SU-DHL-6 (cell line): ENCODE results near the gene MLN.
A peak's percentile ranks its signal among the peaks of the same experiment; 100 is the strongest.

ENCODE experiments used
- H2AFZ ChIP-seq: fragments of 200-600 bp; sonication (generic); 2 replicates; pipeline ENCODE4 v1.6.1; 2014; ENCODE audit warnings: low read depth, mild to moderate bottlenecking, moderate library complexity, mixed read lengths, antibody characterized with exemption, low read length; ENCODE audit not compliant: severe bottlenecking
- H3F3A ChIP-seq: fragments of 200-600 bp; shearing (Covaris generic); 2 replicates; pipeline ENCODE4 v1.6.0; 2016; ENCODE audit warnings: antibody characterized with exemption, mild to moderate bottlenecking; ENCODE audit not compliant: insufficient read depth
- H3K27ac ChIP-seq: fragments of 200-600 bp; sonication (generic); 2 replicates; pipeline ENCODE4 v1.5.1; 2016; ENCODE audit warnings: low read depth, mild to moderate bottlenecking, low read length, moderate library complexity, mixed read lengths
- H3K27me3 ChIP-seq: fragments of 200-600 bp; sonication (generic), shearing (Covaris generic); 2 replicates; pipeline ENCODE4 v1.6.0; 2014; ENCODE audit warnings: mild to moderate bottlenecking, low read length
- H3K36me3 ChIP-seq: fragments of 200-600 bp; sonication (generic); 2 replicates; pipeline ENCODE4 v1.6.1; 2014; ENCODE audit warnings: mild to moderate bottlenecking, low read length, mixed read lengths
- H3K4me2 ChIP-seq: fragments of 300-600, 200-600 bp; shearing (Covaris generic), sonication (generic); 2 replicates; pipeline ENCODE4 v1.6.0; 2014; ENCODE audit warnings: low read length, low read depth, mild to moderate bottlenecking; ENCODE audit not compliant: poor library complexity, severe bottlenecking
- H3K4me3 ChIP-seq: fragments of 200-600 bp; sonication (generic); 2 replicates; pipeline ENCODE4 v1.5.1; 2014; ENCODE audit warnings: antibody characterized with exemption, low read length, mild to moderate bottlenecking, mixed read lengths; ENCODE audit not compliant: insufficient read depth, poor library complexity, severe bottlenecking
- H3K79me2 ChIP-seq: fragments of 200-600 bp; sonication (generic); 2 replicates; pipeline ENCODE4 v1.6.1; 2014; ENCODE audit warnings: mild to moderate bottlenecking, low read length, moderate library complexity; ENCODE audit not compliant: insufficient read depth
- H3K9ac ChIP-seq: fragments of 200-600 bp; sonication (generic); 2 replicates; pipeline ENCODE4 v1.7.0; 2014; ENCODE audit warnings: mild to moderate bottlenecking, low read length
- H3K9me2 ChIP-seq: fragments of 200-600 bp; sonication (generic); replicated peaks from 2 replicates; pipeline ENCODE4 v1.6.1; 2014; ENCODE audit warnings: low read length; ENCODE audit not compliant: insufficient read depth
- H3K9me3 ChIP-seq: fragments of 200-600 bp; sonication (generic); 2 replicates; pipeline ENCODE4 v1.6.1; 2014; ENCODE audit warnings: low read length, mixed read lengths; ENCODE audit not compliant: insufficient read depth
- H4K20me1 ChIP-seq: fragments of 200-600 bp; sonication (generic); 2 replicates; pipeline ENCODE4 v1.6.1; 2014; ENCODE audit warnings: low read depth, mild to moderate bottlenecking, antibody characterized with exemption, low read length, moderate library complexity, mixed read lengths
- EZH2phosphoT487 ChIP-seq: fragments of 200-600 bp; sonication (generic), shearing (Covaris generic); conservative IDR thresholded peaks from 2 replicates; pipeline ENCODE4 v1.6.1; 2018; ENCODE audit warnings: mild to moderate bottlenecking, antibody characterized with exemption, low read length, moderate library complexity, mixed read lengths
- TF ChIP-seq, protein P1 (sequence below): fragments of 200-600 bp; sonication (generic); IDR thresholded peaks from one replicate; pipeline ENCODE4 v1.5.1; 2017; ENCODE audit warnings: antibody characterized with exemption, mild to moderate bottlenecking, low read length, moderate library complexity; ENCODE audit not compliant: insufficient read depth, poor library complexity, severe bottlenecking

MLN gene

DNA sequence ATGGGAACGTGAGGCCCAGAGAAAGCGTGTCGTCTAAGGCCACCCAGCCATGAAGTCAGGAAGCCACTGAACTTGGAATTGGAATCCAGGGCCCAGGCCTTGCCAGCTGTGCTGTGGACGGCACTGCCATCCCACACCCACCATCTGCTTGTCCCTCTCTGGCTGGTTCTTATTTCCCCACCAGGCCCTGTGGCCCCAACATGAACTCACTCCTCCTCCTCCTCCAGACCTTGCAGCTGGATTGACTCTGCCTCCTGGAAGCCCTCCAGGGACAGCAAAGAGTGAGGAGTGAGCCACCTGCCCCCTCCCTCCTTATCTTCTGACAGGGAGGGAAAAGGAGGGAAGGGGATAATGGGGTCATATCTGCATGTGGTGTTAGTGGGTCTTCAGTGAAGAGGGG lies 41.1 kb downstream of the MLN start:
- Histone ChIP-seq H3K4me3 (no peak overlapping the region), H3K79me2 (no peaks in the 10 kb centered on the region), H3K9me3 (no peaks in the 10 kb centered on the region), H3K4me2 (no peak overlapping the region), H4K20me1 (no peaks in the 10 kb centered on the region), H2AFZ (no peak overlapping the region), H3K27ac (no peak overlapping the region), H3K9me2 (no peaks in the 10 kb centered on the region), H3F3A (no peaks in the 10 kb centered on the region), H3K36me3 (no peaks in the 10 kb centered on the region), H3K9ac (no peak overlapping the region), H3K27me3 (no peaks in the 10 kb centered on the region)
- TF ChIP-seq, protein P1, sequence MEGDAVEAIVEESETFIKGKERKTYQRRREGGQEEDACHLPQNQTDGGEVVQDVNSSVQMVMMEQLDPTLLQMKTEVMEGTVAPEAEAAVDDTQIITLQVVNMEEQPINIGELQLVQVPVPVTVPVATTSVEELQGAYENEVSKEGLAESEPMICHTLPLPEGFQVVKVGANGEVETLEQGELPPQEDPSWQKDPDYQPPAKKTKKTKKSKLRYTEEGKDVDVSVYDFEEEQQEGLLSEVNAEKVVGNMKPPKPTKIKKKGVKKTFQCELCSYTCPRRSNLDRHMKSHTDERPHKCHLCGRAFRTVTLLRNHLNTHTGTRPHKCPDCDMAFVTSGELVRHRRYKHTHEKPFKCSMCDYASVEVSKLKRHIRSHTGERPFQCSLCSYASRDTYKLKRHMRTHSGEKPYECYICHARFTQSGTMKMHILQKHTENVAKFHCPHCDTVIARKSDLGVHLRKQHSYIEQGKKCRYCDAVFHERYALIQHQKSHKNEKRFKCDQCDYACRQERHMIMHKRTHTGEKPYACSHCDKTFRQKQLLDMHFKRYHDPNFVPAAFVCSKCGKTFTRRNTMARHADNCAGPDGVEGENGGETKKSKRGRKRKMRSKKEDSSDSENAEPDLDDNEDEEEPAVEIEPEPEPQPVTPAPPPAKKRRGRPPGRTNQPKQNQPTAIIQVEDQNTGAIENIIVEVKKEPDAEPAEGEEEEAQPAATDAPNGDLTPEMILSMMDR = no peak
- no peak for TF ChIP-seq EZH2phosphoT487

GRCh38 chr6:33761922-33762629 lies 41.7 kb downstream of the MLN start:
- Histone ChIP-seq H4K20me1 (no peaks in the 10 kb centered on the region), H3K9me2 (no peaks in the 10 kb centered on the region), H3K4me3 (no peak overlapping the region), H3F3A (no peaks in the 10 kb centered on the region), H3K79me2 (no peaks in the 10 kb centered on the region), H3K9me3 (no peaks in the 10 kb centered on the region), H3K9ac (no peak overlapping the region), H3K36me3 (no peaks in the 10 kb centered on the region), H3K4me2 (no peak overlapping the region), H3K27me3 (no peaks in the 10 kb centered on the region), H3K27ac (no peak overlapping the region), H2AFZ (no peak overlapping the region)
- TF ChIP-seq, protein P1 = peak; percentile 62
- TF ChIP-seq EZH2phosphoT487 = no peak

- no peaks in the 10 kb centered on the region for H3F3A ChIP-seq
- H3K27ac ChIP-seq = no peak overlapping the region
- no peaks in the 10 kb centered on the region for H3K9me3 ChIP-seq
- H3K4me2 ChIP-seq = no peak overlapping the region
- no peak overlapping the region for H2AFZ ChIP-seq
- H3K79me2 ChIP-seq = no peaks in the 10 kb centered on the region
- no peaks in the 10 kb centered on the region for H4K20me1 ChIP-seq
- no peak overlapping the region for H3K4me3 ChIP-seq
- H3K27me3 ChIP-seq = no peaks in the 10 kb centered on the region
- no peaks in the 10 kb centered on the region for H3K36me3 ChIP-seq
- no peak overlapping the region for H3K9ac ChIP-seq
- no peaks in the 10 kb centered on the region for H3K9me2 ChIP-seq
- no peak for TF ChIP-seq EZH2phosphoT487
- TF ChIP-seq, protein P1 = no peak
Measured at GRCh38 chr6:33761581-33761921, 42.3 kb downstream of the MLN start.
